Breast epithelium (tissue), 3 donors: ENCODE results near the gene LRRC61.
"Not testable (repeated sequence)": the region's sequence is repeated elsewhere in the genome, so short reads cannot be mapped to it uniquely, and the experiment has no call there.

Source experiments
- CTCF ChIP-seq, 3 donors: fragments of 450-650 bp; IDR thresholded peaks; one replicate each; pipeline ENCODE4 v1.5.1; 2016 to 2017; ENCODE audit warnings: antibody characterized with exemption in 3 of 3, mild to moderate bottlenecking in 3 of 3, moderate library complexity in 3 of 3
- POLR2AphosphoS5 ChIP-seq, 3 donors: sonication (generic); formaldehyde crosslinking; IDR thresholded peaks; one replicate each; pipeline ENCODE4 v1.6.1; 2017; ENCODE audit warnings: antibody characterized with exemption in 3 of 3

GRCh38 chr7:150305259-150305902 lies 17.8 kb upstream of the LRRC61 start:
- not testable (repeated sequence) for TF ChIP-seq POLR2AphosphoS5, CTCF (IDR thresholded peaks at IDR 0.05)
